ENCODE measurements around the gene SEPTIN2.

DNA sequence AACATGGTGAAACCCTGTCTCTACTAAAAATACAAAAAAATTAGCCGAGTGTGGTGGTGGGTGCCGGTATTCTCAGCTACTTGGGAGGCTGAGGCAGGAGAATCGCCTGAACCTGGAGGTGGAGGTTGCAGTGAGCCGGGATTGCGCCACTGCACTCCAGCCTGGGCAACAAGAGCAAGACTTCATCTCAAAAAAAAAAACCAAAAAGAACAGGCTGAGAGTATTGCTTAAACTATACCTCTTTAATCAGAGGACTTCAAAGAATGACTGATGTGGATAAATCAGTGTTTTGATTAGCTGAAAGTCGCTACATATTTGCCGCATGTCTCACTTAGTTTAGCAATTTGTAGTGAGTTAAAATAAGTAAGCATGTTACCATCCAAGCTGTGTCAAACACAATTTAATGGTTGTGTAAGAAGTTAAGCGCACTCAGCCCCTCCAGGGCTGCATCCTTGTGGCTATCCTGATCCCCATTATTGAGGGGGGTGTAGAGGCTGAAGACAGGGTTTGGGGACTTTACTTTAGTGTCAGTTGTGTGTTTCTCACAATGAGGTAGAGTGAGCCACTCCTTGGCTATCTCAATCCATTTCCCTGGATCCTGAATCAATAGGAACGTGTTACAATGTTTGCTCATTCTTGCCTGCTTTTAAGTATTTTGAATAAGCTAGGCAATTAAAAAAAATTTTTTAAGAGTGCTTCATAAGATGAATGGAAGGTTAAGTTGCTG is 29.4 kb downstream of the SEPTIN2 start:
- TF ChIP-seq, protein P1, sequence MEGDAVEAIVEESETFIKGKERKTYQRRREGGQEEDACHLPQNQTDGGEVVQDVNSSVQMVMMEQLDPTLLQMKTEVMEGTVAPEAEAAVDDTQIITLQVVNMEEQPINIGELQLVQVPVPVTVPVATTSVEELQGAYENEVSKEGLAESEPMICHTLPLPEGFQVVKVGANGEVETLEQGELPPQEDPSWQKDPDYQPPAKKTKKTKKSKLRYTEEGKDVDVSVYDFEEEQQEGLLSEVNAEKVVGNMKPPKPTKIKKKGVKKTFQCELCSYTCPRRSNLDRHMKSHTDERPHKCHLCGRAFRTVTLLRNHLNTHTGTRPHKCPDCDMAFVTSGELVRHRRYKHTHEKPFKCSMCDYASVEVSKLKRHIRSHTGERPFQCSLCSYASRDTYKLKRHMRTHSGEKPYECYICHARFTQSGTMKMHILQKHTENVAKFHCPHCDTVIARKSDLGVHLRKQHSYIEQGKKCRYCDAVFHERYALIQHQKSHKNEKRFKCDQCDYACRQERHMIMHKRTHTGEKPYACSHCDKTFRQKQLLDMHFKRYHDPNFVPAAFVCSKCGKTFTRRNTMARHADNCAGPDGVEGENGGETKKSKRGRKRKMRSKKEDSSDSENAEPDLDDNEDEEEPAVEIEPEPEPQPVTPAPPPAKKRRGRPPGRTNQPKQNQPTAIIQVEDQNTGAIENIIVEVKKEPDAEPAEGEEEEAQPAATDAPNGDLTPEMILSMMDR (conservative IDR thresholded peaks at IDR 0.05; ENCODE audit: low read depth, low read length), result no peak
- TF ChIP-seq EZH2 (IDR thresholded peaks at IDR 0.05; ENCODE audit: borderline replicate concordance, low read depth, low read length, poor library complexity, severe bottlenecking), result no peak

Data from A673 (cell line).